ENCODE measurements around the gene RERG. TPM values are rescaled to one million over a fixed set of nuclear protein-coding genes. Genes with fewer than 3 reads are reported as not detected.
A peak's percentile ranks its signal among the peaks of the same experiment; 100 is the strongest.

Gene RERG
- total and polyA plus RNA-seq, 2 experiments from 2014 or later = 1.1 to 1.5 TPM

- TF ChIP-seq ZNF462 (CRISPR knock-in tag; IDR thresholded peaks at IDR 0.05) = no peak
- TF ChIP-seq JUNB (IDR thresholded peaks at IDR 0.05; ENCODE audit: unreplicated experiment) = no peak
- no peak for TF ChIP-seq ETS1 (IDR thresholded peaks at IDR 0.05)
Observed at GRCh38 chr12:15270591-15270990, 49.4 kb upstream of the RERG start (continued).

- H3K79me2 ChIP-seq (replicated peaks; ENCODE audit: insufficient read depth) = no peaks in the 10 kb centered on the region
- H3K9me2 ChIP-seq (ENCODE audit: insufficient read depth) = no peaks in the 10 kb centered on the region
- Mint-ChIP-seq H3K4me3 (no peak overlapping the region), H3K36me3 (ENCODE audit: low read depth) (no peaks in the 10 kb centered on the region), H3K9me3 (no peaks in the 10 kb centered on the region), H3K27me3 (ENCODE audit: insufficient read depth, low read depth, poor library complexity) (no peaks in the 10 kb centered on the region), H3K27ac (no peak overlapping the region), H3K4me1 (no peaks in the 10 kb centered on the region)
- H3F3A ChIP-seq (replicated peaks; ENCODE audit: low read depth) = no peaks in the 10 kb centered on the region
- TF ChIP-seq JUNB (IDR thresholded peaks at IDR 0.05; ENCODE audit: unreplicated experiment) (no peak), ZNF331 (CRISPR knock-in tag; IDR thresholded peaks at IDR 0.05; ENCODE audit: low read depth) (no peak), EZH2phosphoT487 (IDR thresholded peaks at IDR 0.05; ENCODE audit: unreplicated experiment) (no peak), NANOG (IDR thresholded peaks at IDR 0.05; ENCODE audit: borderline replicate concordance) (no peak), CTCF (conservative IDR thresholded peaks at IDR 0.05; ENCODE audit: low read depth in 2 of 2) (peak; percentile 89 to 95), ZNF114 (CRISPR knock-in tag; IDR thresholded peaks at IDR 0.05) (no peak)
- H3K27me3 ChIP-seq (ENCODE audit: insufficient read depth) = no peaks in the 10 kb centered on the region
- no peak overlapping the region for H3K4me3 ChIP-seq
- ATAC-seq = peak; percentile 74
- no peak overlapping the region for H2AFZ ChIP-seq
- no peaks in the 10 kb centered on the region for H3K36me3 ChIP-seq (ENCODE audit: insufficient read depth)
- no peaks in the 10 kb centered on the region for H3K4me1 ChIP-seq (ENCODE audit: insufficient read depth)
- no peaks in the 10 kb centered on the region for H4K20me1 ChIP-seq (replicated peaks; ENCODE audit: insufficient read depth)
- H3K4me2 ChIP-seq = no peak overlapping the region
- peak; percentile 73 for DNase-seq (ENCODE audit: low spot score)
- no peak overlapping the region for H3K27ac ChIP-seq (ENCODE audit: low read depth)
Observed at GRCh38 chr12:15268927-15269552, 47.8 kb upstream of the RERG start.
